Body of pancreas (tissue), 4 donors: Measurements from ENCODE around the gene IFI30.

ENCODE experiments used
- CTCF ChIP-seq, 7 experiments: fragments of 450-650 bp in 4 of 7; fragments of 200-600 bp in 3 of 7; sonication (generic) in 3 of 7; IDR thresholded peaks; one replicate each; pipeline ENCODE4 v1.5.1; 2016 to 2019; ENCODE audit warnings: antibody characterized with exemption in 7 of 7
- POLR2A ChIP-seq, 3 donors: fragments of 450-650 bp; IDR thresholded peaks; one replicate each; pipeline ENCODE4 v1.6.1; 2016; ENCODE audit warnings: antibody characterized with exemption in 3 of 3, mild to moderate bottlenecking in 2 of 3

GRCh38 chr19:18164072-18164471 lies 9.5 kb upstream of the IFI30 start:
- TF ChIP-seq CTCF (IDR thresholded peaks at IDR 0.05) (no peak), POLR2A (IDR thresholded peaks at IDR 0.05) (no peak)
